H9 (cell line): ENCODE measurements around the gene FBLN7. TPM values are rescaled to one million over a fixed set of nuclear protein-coding genes. Genes with fewer than 3 reads are reported as not detected.

Source experiments
- DNase-seq: peaks from one replicate; pipeline ENCODE4 v3.0.0-alpha.2; 2017
- H2AFZ ChIP-seq: one replicate; pipeline ENCODE4 v1.6.1; 2013; ENCODE audit warnings: mild to moderate bottlenecking, low read length, control low read depth, moderate library complexity
- H2AK5ac ChIP-seq: 2 replicates; pipeline ENCODE4 v1.6.1; 2013; ENCODE audit warnings: low read length, control low read depth, mixed read lengths; ENCODE audit not compliant: insufficient read length
- H2BK120ac ChIP-seq: one replicate; pipeline ENCODE4 v1.6.1; 2013; ENCODE audit warnings: low read depth, mild to moderate bottlenecking, low read length, control low read depth, inconsistent platforms; ENCODE audit not compliant: poor library complexity, severe bottlenecking
- H2BK12ac ChIP-seq: 2 replicates; pipeline ENCODE4 v1.6.1; 2013; ENCODE audit warnings: low read length, control low read depth, mixed read lengths, low read depth; ENCODE audit not compliant: insufficient read length
- H2BK15ac ChIP-seq: 2 replicates; pipeline ENCODE4 v1.6.1; 2013; ENCODE audit warnings: low read depth, low read length, control low read depth
- H2BK20ac ChIP-seq: one replicate; pipeline ENCODE4 v1.6.1; 2013; ENCODE audit warnings: low read depth, mild to moderate bottlenecking, low read length, control low read depth, inconsistent platforms; ENCODE audit not compliant: poor library complexity, severe bottlenecking
- H2BK5ac ChIP-seq: 2 replicates; pipeline ENCODE4 v1.6.1; 2013; ENCODE audit warnings: low read length, control low read depth, mixed read lengths; ENCODE audit not compliant: insufficient read length
- H3K14ac ChIP-seq: 2 replicates; pipeline ENCODE4 v1.6.1; 2013; ENCODE audit warnings: low read length, control low read depth; ENCODE audit not compliant: insufficient read depth
- H3K18ac ChIP-seq: 2 replicates; pipeline ENCODE4 v1.6.1; 2013; ENCODE audit warnings: low read depth, mild to moderate bottlenecking, mixed read lengths, low read length, control low read depth; ENCODE audit not compliant: insufficient read length
- H3K23ac ChIP-seq: 2 replicates; pipeline ENCODE4 v1.6.1; 2013; ENCODE audit warnings: low read length, control low read depth, mixed read lengths, low read depth; ENCODE audit not compliant: insufficient read length
- H3K23me2 ChIP-seq: 2 replicates; pipeline ENCODE4 v1.6.1; 2013; ENCODE audit warnings: low read depth, mild to moderate bottlenecking, mixed read lengths, low read length, control low read depth; ENCODE audit not compliant: insufficient read length, poor library complexity, severe bottlenecking
- H3K27ac ChIP-seq: 2 replicates; pipeline ENCODE4 v1.5.1; 2013; ENCODE audit warnings: low read length, control low read depth, mixed read lengths, low read depth; ENCODE audit not compliant: insufficient read length
- H3K27me3 ChIP-seq: 2 replicates; pipeline ENCODE4 v1.6.1; 2013; ENCODE audit warnings: low read length, control low read depth, inconsistent platforms; ENCODE audit not compliant: insufficient read depth
- H3K4ac ChIP-seq: 2 replicates; pipeline ENCODE4 v1.6.1; 2013; ENCODE audit warnings: low read depth, mild to moderate bottlenecking, control low read depth, inconsistent platforms, low read length, moderate library complexity
- H3K4me1 ChIP-seq: 2 replicates; pipeline ENCODE4 v1.6.1; 2013; ENCODE audit warnings: low read length, control low read depth, inconsistent platforms; ENCODE audit not compliant: insufficient read depth
- H3K4me2 ChIP-seq: 2 replicates; pipeline ENCODE4 v1.6.1; 2013; ENCODE audit warnings: low read length, control low read depth, mixed read lengths; ENCODE audit not compliant: insufficient read length, insufficient read depth
- H3K56ac ChIP-seq: 2 replicates; pipeline ENCODE4 v1.6.1; 2013; ENCODE audit warnings: low read depth, mild to moderate bottlenecking, mixed read lengths, low read length, control low read depth; ENCODE audit not compliant: insufficient read length
- H3K79me1 ChIP-seq: 2 replicates; pipeline ENCODE4 v1.6.1; 2013; ENCODE audit warnings: low read depth, mild to moderate bottlenecking, moderate library complexity, low read length, control low read depth, inconsistent platforms; ENCODE audit not compliant: insufficient read depth, poor library complexity, severe bottlenecking
- H3K79me2 ChIP-seq: 2 replicates; pipeline ENCODE4 v1.6.1; 2013; ENCODE audit warnings: low read length, control low read depth, inconsistent platforms; ENCODE audit not compliant: insufficient read depth
- H3K9ac ChIP-seq: 2 replicates; pipeline ENCODE4 v1.6.1; 2013; ENCODE audit warnings: low read length, control low read depth, mixed read lengths; ENCODE audit not compliant: insufficient read length; ENCODE audit errors: extremely low read depth
- H3K9me3 ChIP-seq: one replicate; pipeline ENCODE4 v1.6.1; 2013; ENCODE audit warnings: low read depth, low read length, inconsistent platforms; ENCODE audit not compliant: control insufficient read depth
- H3T11ph ChIP-seq: one replicate; pipeline ENCODE4 v1.6.1; 2013; ENCODE audit warnings: mild to moderate bottlenecking, low read length, control low read depth, inconsistent platforms
- H4K20me1 ChIP-seq: one replicate; pipeline ENCODE4 v1.6.1; 2013; ENCODE audit not compliant: control insufficient read depth, insufficient read length, insufficient read depth
- H4K5ac ChIP-seq: 2 replicates; pipeline ENCODE4 v1.6.1; 2013; ENCODE audit warnings: low read depth, mild to moderate bottlenecking, mixed read lengths, low read length, control low read depth; ENCODE audit not compliant: insufficient read length
- H4K8ac ChIP-seq: replicated peaks from 2 replicates; pipeline ENCODE4 v1.6.1; 2013; ENCODE audit warnings: low read length, control low read depth, mixed read lengths, low read depth; ENCODE audit not compliant: insufficient read length
- H4K91ac ChIP-seq: 2 replicates; pipeline ENCODE4 v1.6.1; 2013; ENCODE audit warnings: low read depth, mild to moderate bottlenecking, moderate library complexity, mixed read lengths, low read length, control low read depth; ENCODE audit not compliant: insufficient read length
- H3K27ac Mint-ChIP-seq, 3 experiments: 2 replicates in 2 of 3; 3 replicates in 1 of 3; pipeline ENCODE4 v1.8.0; 2020 to 2021; ENCODE audit warnings: mixed read lengths in 3 of 3, mild to moderate bottlenecking in 1 of 3, moderate library complexity in 1 of 3
- H3K27me3 Mint-ChIP-seq: 2 replicates; pipeline ENCODE4 v1.8.0; 2021; ENCODE audit warnings: low read depth, mild to moderate bottlenecking, moderate library complexity, mixed read lengths
- H3K36me3 Mint-ChIP-seq, 3 experiments: 2 replicates in 2 of 3; 3 replicates in 1 of 3; pipeline ENCODE4 v1.8.0; 2020 to 2021; ENCODE audit warnings: low read depth in 3 of 3, mixed read lengths in 3 of 3; ENCODE audit not compliant: insufficient read depth in 1 of 3
- H3K4me1 Mint-ChIP-seq, 2 experiments: 2 replicates each; pipeline ENCODE4 v1.8.0; 2020; ENCODE audit warnings: mixed read lengths in 2 of 2
- H3K4me3 Mint-ChIP-seq, 2 experiments: 2 replicates in 1 of 2; 3 replicates in 1 of 2; pipeline ENCODE4 v1.8.0; 2020 to 2021; ENCODE audit warnings: mild to moderate bottlenecking in 2 of 2, mixed read lengths in 2 of 2, moderate library complexity in 1 of 2
- H3K9me3 Mint-ChIP-seq, 2 experiments: 2 replicates in 1 of 2; 3 replicates in 1 of 2; pipeline ENCODE4 v1.8.0; 2020; ENCODE audit warnings: mild to moderate bottlenecking in 2 of 2, mixed read lengths in 2 of 2, moderate library complexity in 1 of 2
- CTCF ChIP-seq: fragments of 200-600 bp; sonication (generic); conservative IDR thresholded peaks from 3 replicates; pipeline ENCODE4 v1.8.0; 2021; ENCODE audit warnings: antibody characterized with exemption, mild to moderate bottlenecking
- WGBS: extraction: QIAGEN DNeasy Blood & Tissue Kit; methylation state at CpG from one replicate; pipeline ENCODE4 v1.1.7; 2013; ENCODE audit warnings: missing lambda C conversion rate, low lambda C conversion rate, mixed read lengths; ENCODE audit not compliant: insufficient read length; ENCODE audit errors: extremely low coverage; 5-methylcytosine and 5-hydroxymethylcytosine counted together
- total RNA-seq: library from RNA; stranded (reverse); gene quantifications from 2 replicates; pipeline ENCODE4 v1.2.1, GENCODE V29; 2021

Gene FBLN7
- total RNA-seq, 1 experiment from 2014 or later: 1.3 TPM

DNA sequence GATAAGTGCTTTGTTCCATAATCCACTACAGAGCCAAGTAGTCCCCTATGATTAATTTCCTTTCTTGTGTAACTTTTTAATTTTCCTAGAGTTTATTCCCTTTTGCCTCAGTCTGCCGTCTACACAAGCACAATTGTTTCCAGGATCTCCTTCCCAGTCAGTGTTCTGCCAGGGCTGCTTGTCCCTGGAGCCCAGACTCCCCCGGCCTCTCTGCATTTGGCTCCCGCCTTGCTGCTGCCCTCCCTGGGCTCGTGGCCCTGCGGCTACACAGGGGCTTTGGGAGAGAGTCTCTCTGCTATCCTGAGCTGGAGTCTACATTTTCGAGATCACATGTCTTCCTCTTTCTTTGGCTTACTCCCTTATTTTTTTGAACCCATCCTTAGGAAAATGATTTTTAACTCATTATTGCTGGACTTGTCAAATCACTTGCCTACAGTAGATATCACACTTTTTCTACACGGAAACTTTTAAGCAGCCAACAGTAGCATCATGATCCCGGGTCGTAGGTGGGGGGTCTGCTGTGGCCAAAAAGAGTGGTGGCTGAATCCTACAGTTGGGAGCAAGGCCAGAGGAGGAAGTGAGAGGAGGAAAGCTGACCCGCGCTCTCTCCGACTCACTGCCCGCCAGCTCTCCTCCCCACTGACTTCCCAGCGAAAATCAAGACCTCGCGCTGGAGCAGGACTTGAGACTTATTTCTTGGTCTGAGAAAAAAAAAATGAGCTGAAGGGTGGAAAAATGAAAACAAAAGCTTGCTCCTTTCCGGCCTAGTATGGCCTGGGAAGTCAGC is 9.4 kb downstream of the FBLN7 start:
- Histone ChIP-seq H3K4ac (no peak overlapping the region), H2AFZ (no peak overlapping the region), H3K9me3 (no peaks in the 10 kb centered on the region), H3K23ac (no peak overlapping the region), H4K8ac (no peak overlapping the region), H2BK120ac (no peak overlapping the region), H2BK5ac (no peak overlapping the region), H3K79me2 (no peaks in the 10 kb centered on the region), H3K23me2 (no peaks in the 10 kb centered on the region), H4K91ac (no peak overlapping the region), H3K14ac (no peak overlapping the region), H3K27ac (no peak overlapping the region), H3K79me1 (no peaks in the 10 kb centered on the region), H4K20me1 (no peaks in the 10 kb centered on the region), H2BK20ac (no peak overlapping the region), H3K56ac (no peak overlapping the region), H3K27me3 (no peaks in the 10 kb centered on the region; the same call in 1 of the 2 replicates), H3T11ph (no peak overlapping the region), H3K4me1 (peaks cover 3% of the 10 kb centered on the region; the same call in 1 of the 2 replicates), H2BK12ac (no peak overlapping the region), H3K4me2 (no peak overlapping the region), H3K9ac (no peak overlapping the region), H4K5ac (no peak overlapping the region), H3K18ac (no peak overlapping the region), H2AK5ac (no peak overlapping the region), H2BK15ac (no peak overlapping the region)
- no peak overlapping the region for H3K4me3 Mint-ChIP-seq
- H3K9me3 Mint-ChIP-seq: no peaks in the 10 kb centered on the region
- no peaks in the 10 kb centered on the region; a peak in 1 of 7 replicates for H3K36me3 Mint-ChIP-seq
- H3K27ac Mint-ChIP-seq: no peak overlapping the region
- no CpG with 5 or more reads among the region's 17 CpGs for WGBS
- DNase-seq: no peak
- no peak for TF ChIP-seq CTCF
- peaks cover 5% of the 10 kb centered on the region for H3K27me3 Mint-ChIP-seq
- peaks cover 2 to 7% of the 10 kb centered on the region in 2 experiments; a peak in 2 of 4 replicates for H3K4me1 Mint-ChIP-seq
